K562 (cell line): ENCODE measurements around the gene EVX1. TPM values are rescaled to one million over a fixed set of nuclear protein-coding genes. Genes with fewer than 3 reads are reported as not detected.

Source experiments
- ATAC-seq: fragments of 200-7000 bp; cut with Tn5 transposase; 3 replicates; pipeline ENCODE4 v1.9.1; 2020; ENCODE audit warnings: moderate library complexity
- BruUV-seq: library from RNA; stranded (reverse); fragments of 400-500 nt; replicated peaks from 2 replicates; lab custom pipeline; 2021; lab: Mats Ljungman, UMichigan
- CTCF ChIA-PET: fragments of 300-600 bp; formaldehyde crosslinking; extraction: SDS; loops from one replicate; lab custom pipeline; 2021; ENCODE audit warnings: low intra/inter-chr PET ratio; lab: Yijun Ruan, JAX
- POLR2A ChIA-PET: fragments of 300-600, 350-650 bp; sonication (Branson Sonifier 250); formaldehyde crosslinking; extraction: SDS; loops from one replicate; lab custom pipeline; 2021; ENCODE audit warnings: antibody characterized with exemption, inconsistent platforms; lab: Yijun Ruan, JAX
- DNase-seq, 4 experiments: peaks; one replicate each; pipeline versions ENCODE4 v3.0.0 to v3.0.0-alpha.2; 2011 to 2018; ENCODE audit warnings: low spot score in 3 of 4, mixed read lengths in 3 of 4; ENCODE audit errors: extremely low read depth in 1 of 4
- FAIRE-seq: peaks from 2 replicates; lab custom pipeline; 2011; peaks lifted over from hg19 to GRCh38; lab: Jason Lieb, UNC
- H2AFZ ChIP-seq: 2 replicates; pipeline ENCODE4 v1.6.0; 2011; ENCODE audit warnings: low read depth, low read length, control low read depth, inconsistent platforms
- H3K27ac ChIP-seq: fragments of 200-600 bp; 3 replicates; pipeline ENCODE4 v1.8.0; 2011; ENCODE audit warnings: low read depth, mild to moderate bottlenecking, control low read depth, inconsistent platforms, low read length, moderate library complexity, mixed read lengths; ENCODE audit errors: extremely low read depth
- H3K27me3 ChIP-seq, 2 experiments: fragments of 300-600 bp in 1 of 2; 2 replicates in 1 of 2; 3 replicates in 1 of 2; pipeline versions ENCODE4 v1.6.0 to v1.8.0; 2011; ENCODE audit warnings: inconsistent platforms in 2 of 2, low read length in 2 of 2, mild to moderate bottlenecking in 1 of 2, mixed read lengths in 1 of 2, moderate library complexity in 1 of 2; ENCODE audit not compliant: control insufficient read depth in 2 of 2, insufficient read depth in 2 of 2
- H3K36me3 ChIP-seq: fragments of 300-600 bp; 3 replicates; pipeline ENCODE4 v1.8.0; 2011; ENCODE audit warnings: mild to moderate bottlenecking, low read length, inconsistent platforms; ENCODE audit not compliant: control insufficient read depth, insufficient read depth
- H3K4me1 ChIP-seq, 2 experiments: fragments of 200-600 bp in 1 of 2; replicated peaks in 1 of 2; 2 replicates in 1 of 2; 3 replicates in 1 of 2; pipeline versions ENCODE4 v1.5.1 to v1.8.0; 2011; ENCODE audit warnings: inconsistent platforms in 2 of 2, low read length in 2 of 2, mild to moderate bottlenecking in 1 of 2, mixed read lengths in 1 of 2, moderate library complexity in 1 of 2; ENCODE audit not compliant: control insufficient read depth in 2 of 2, insufficient read depth in 2 of 2
- H3K4me2 ChIP-seq: 2 replicates; pipeline ENCODE4 v1.6.1; 2011; ENCODE audit warnings: low read length, control low read depth, inconsistent platforms, mixed read lengths; ENCODE audit not compliant: insufficient read depth
- H3K4me3 ChIP-seq: fragments of 200-600 bp; sonication (generic), shearing (Covaris generic); 2 replicates; pipeline ENCODE4 v1.5.1; 2016; ENCODE audit warnings: control low read depth, inconsistent platforms
- H3K79me2 ChIP-seq: fragments of 200-600 bp; 3 replicates; pipeline ENCODE4 v1.8.0; 2011; ENCODE audit warnings: low read length, inconsistent platforms; ENCODE audit not compliant: control insufficient read depth, insufficient read depth
- H3K9ac ChIP-seq, 2 experiments: 2 replicates each; pipeline versions ENCODE4 v1.6.0 to v1.6.1; 2011; ENCODE audit warnings: low read depth in 2 of 2, low read length in 2 of 2, control low read depth in 1 of 2, inconsistent platforms in 1 of 2, mild to moderate bottlenecking in 1 of 2, mixed read lengths in 1 of 2; ENCODE audit not compliant: insufficient read depth in 1 of 2
- H3K9me1 ChIP-seq: one replicate; pipeline ENCODE4 v1.6.0; 2011; ENCODE audit warnings: inconsistent platforms, mild to moderate bottlenecking, low read length, moderate library complexity; ENCODE audit not compliant: control insufficient read depth, insufficient read depth
- H3K9me3 ChIP-seq: replicated peaks from 2 replicates; pipeline ENCODE4 v1.5.1; 2011; ENCODE audit warnings: low read depth, low read length, inconsistent platforms; ENCODE audit not compliant: control insufficient read depth, insufficient read depth
- H4K20me1 ChIP-seq: replicated peaks from 2 replicates; pipeline ENCODE4 v1.6.1; 2011; ENCODE audit warnings: low read length, inconsistent platforms, mixed read lengths; ENCODE audit not compliant: control insufficient read depth, insufficient read depth
- FOXA3 ChIP-seq, 2 experiments: fragments of 450-650 bp in 1 of 2; sonication (generic) in 1 of 2; formaldehyde crosslinking; IDR thresholded peaks in 1 of 2; conservative IDR thresholded peaks in 1 of 2; 2 replicates each; pipeline versions ENCODE4 v1.4.0 to v1.8.0; 2020 to 2022; ENCODE audit warnings: mild to moderate bottlenecking in 2 of 2, missing genetic modification reagents in 1 of 2
- HNRNPH1 ChIP-seq: fragments of 200-400 bp; formaldehyde crosslinking; optimal IDR thresholded peaks from 2 replicates; pipeline ENCODE3; 2017; ENCODE audit warnings: low read depth, mild to moderate bottlenecking, low read length, moderate library complexity
- JUN ChIP-seq, 2 experiments: sonication (generic) in 1 of 2; formaldehyde crosslinking in 1 of 2; IDR thresholded peaks; 2 replicates each; pipeline versions ENCODE4 v1.6.1 to v1.8.0; 2012 to 2022; ENCODE audit warnings: borderline replicate concordance in 2 of 2, mild to moderate bottlenecking in 2 of 2, improper control_type of control experiment in 1 of 2, low read depth in 1 of 2, low read length in 1 of 2, missing genetic modification reagents in 1 of 2
- PCBP1 ChIP-seq: fragments of 200-400 bp; formaldehyde crosslinking; IDR thresholded peaks from 2 replicates; pipeline ENCODE4 v1.6.1; 2018; ENCODE audit warnings: mild to moderate bottlenecking, low read depth, low read length; ENCODE audit not compliant: poor library complexity, severe bottlenecking
- PURB ChIP-seq: sonication (generic); formaldehyde crosslinking; IDR thresholded peaks from 2 replicates; pipeline ENCODE4 v1.9.0; 2021; ENCODE audit warnings: low read depth, mild to moderate bottlenecking, missing genetic modification reagents
- THAP7 ChIP-seq: fragments of 250-450 bp; sonication (Bioruptor Pico); IDR thresholded peaks from 2 replicates; pipeline ENCODE4 v1.5.0; 2021
- THRAP3 ChIP-seq: fragments of 450-650 bp; IDR thresholded peaks from 2 replicates; pipeline ENCODE4 v1.6.1; 2016; ENCODE audit warnings: mild to moderate bottlenecking, inconsistent platforms, borderline replicate concordance
- ZNF134 ChIP-seq: fragments of 250-450 bp; sonication (Bioruptor Pico); conservative IDR thresholded peaks from 2 replicates; pipeline ENCODE4 v1.4.0; 2020
- WGBS: fragments of 100-300 bp; shearing (Covaris generic); methylation state at CpG from one replicate; pipeline ENCODE4 v1.1.6; 2016; ENCODE audit warnings: low coverage, mixed read lengths; ENCODE audit not compliant: insufficient coverage; ENCODE audit errors: missing lambda C conversion rate; 5-methylcytosine and 5-hydroxymethylcytosine counted together
- in situ Hi-C: fragments of 300-500 bp; cut with MboI; formaldehyde crosslinking; loops from 4 replicates; pipeline ENCODE4 v1.15.0; 2018; ENCODE audit warnings: inconsistent platforms, mixed read lengths
- intact Hi-C: fragments of 100-400 bp; cut with micrococcal nuclease; formaldehyde crosslinking; loops from 2 replicates; pipeline ENCODE4 v1.14.2; 2022
- polyA plus RNA-seq, 8 experiments: library from polyadenylated mRNA; depleted of rRNA in 4 of 8; stranded (reverse) in 5 of 8; unstranded in 3 of 8; fragments of >200 nt; fragmentation: Nextera tagmentation in 2 of 8; fragmentation: Illumina TruSeq in 1 of 8; extraction: Ambion mirVana in 2 of 8; extraction: Trizol in 1 of 8; gene quantifications; 2 replicates each; pipeline versions ENCODE4 v1.2.1 to v1.2.3, GENCODE V29; 2011 to 2014; ENCODE audit warnings: inconsistent platforms in 1 of 8, missing spikeins in 1 of 8
- total RNA-seq, 7 experiments: library from RNA; depleted of rRNA in 6 of 7; stranded (reverse); fragments of >200 nt in 6 of 7; fragmentation: Illumina TruSeq in 2 of 7; extraction: Trizol in 2 of 7; gene quantifications; 2 replicates each; pipeline versions ENCODE4 v1.2.1 to v1.2.3, GENCODE V29; 2011 to 2021; ENCODE audit warnings: low replicate concordance in 1 of 7
- TF ChIP-seq, protein P1 (sequence below): fragments of 250-450 bp; sonication (Bioruptor Pico); IDR thresholded peaks from 2 replicates; pipeline ENCODE4 v1.4.0; 2020; ENCODE audit warnings: mild to moderate bottlenecking, moderate library complexity
- TF ChIP-seq, protein P2 (sequence below), 2 experiments: fragments of 450-650 bp; IDR thresholded peaks; 2 replicates each; pipeline ENCODE4 v1.6.1; 2018; ENCODE audit warnings: mild to moderate bottlenecking in 2 of 2, low read depth in 1 of 2; ENCODE audit not compliant: partially characterized antibody in 2 of 2
- TF ChIP-seq, protein P3 (sequence below), 2 experiments: fragments of 450-650 bp in 1 of 2; IDR thresholded peaks; 2 replicates each; pipeline ENCODE4 v1.6.1; 2011 to 2017; ENCODE audit warnings: low read depth in 2 of 2, antibody characterized with exemption in 1 of 2, borderline replicate concordance in 1 of 2, low read length in 1 of 2, mild to moderate bottlenecking in 1 of 2, mixed read lengths in 1 of 2; ENCODE audit not compliant: control insufficient read depth in 1 of 2

The EVX1 gene
- total and polyA plus RNA-seq, 9 of the 15 experiments (the other 6 are each of a cell fraction or from before 2014, with no cell fraction given): not detected

GRCh38 chr7:27283558-27283957 is 41.0 kb downstream of the EVX1 start:
- 5% methylated on average over 3 of the region's 3 CpGs for WGBS
- H3K27ac ChIP-seq: no peak overlapping the region
- intact Hi-C loops: loop anchor here (5.0 kb wide), 1 partner anchor 39 kb away; no protein-coding TSS in a partner anchor
- no peak overlapping the region for H3K9ac ChIP-seq
- no peaks in the 10 kb centered on the region for H3K9me1 ChIP-seq
- TF ChIP-seq HNRNPH1 (no peak), FOXA3 (CRISPR knock-in tag; conservative IDR thresholded peaks at IDR 0.05 in 1 of 2, IDR thresholded peaks at IDR 0.05 in 1 of 2) (no peak), THRAP3 (no peak), JUN (IDR thresholded peaks at IDR 0.05; ENCODE audit: borderline replicate concordance, low read depth, low read length) (no peak), JUN (CRISPR knock-in tag; IDR thresholded peaks at IDR 0.05; ENCODE audit: borderline replicate concordance) (no peak), PURB (CRISPR knock-in tag) (no peak), ZNF134 (CRISPR knock-in tag) (no peak), THAP7 (CRISPR knock-in tag) (no peak), PCBP1 (no peak)
- TF ChIP-seq, protein P1, sequence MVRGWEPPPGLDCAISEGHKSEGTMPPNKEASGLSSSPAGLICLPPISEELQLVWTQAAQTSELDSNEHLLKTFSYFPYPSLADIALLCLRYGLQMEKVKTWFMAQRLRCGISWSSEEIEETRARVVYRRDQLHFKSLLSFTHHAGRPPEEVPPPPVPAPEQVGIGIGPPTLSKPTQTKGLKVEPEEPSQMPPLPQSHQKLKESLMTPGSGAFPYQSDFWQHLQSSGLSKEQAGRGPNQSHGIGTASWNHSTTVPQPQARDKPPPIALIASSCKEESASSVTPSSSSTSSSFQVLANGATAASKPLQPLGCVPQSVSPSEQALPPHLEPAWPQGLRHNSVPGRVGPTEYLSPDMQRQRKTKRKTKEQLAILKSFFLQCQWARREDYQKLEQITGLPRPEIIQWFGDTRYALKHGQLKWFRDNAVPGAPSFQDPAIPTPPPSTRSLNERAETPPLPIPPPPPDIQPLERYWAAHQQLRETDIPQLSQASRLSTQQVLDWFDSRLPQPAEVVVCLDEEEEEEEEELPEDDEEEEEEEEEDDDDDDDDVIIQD (CRISPR knock-in tag): no peak
- TF ChIP-seq, protein P2, sequence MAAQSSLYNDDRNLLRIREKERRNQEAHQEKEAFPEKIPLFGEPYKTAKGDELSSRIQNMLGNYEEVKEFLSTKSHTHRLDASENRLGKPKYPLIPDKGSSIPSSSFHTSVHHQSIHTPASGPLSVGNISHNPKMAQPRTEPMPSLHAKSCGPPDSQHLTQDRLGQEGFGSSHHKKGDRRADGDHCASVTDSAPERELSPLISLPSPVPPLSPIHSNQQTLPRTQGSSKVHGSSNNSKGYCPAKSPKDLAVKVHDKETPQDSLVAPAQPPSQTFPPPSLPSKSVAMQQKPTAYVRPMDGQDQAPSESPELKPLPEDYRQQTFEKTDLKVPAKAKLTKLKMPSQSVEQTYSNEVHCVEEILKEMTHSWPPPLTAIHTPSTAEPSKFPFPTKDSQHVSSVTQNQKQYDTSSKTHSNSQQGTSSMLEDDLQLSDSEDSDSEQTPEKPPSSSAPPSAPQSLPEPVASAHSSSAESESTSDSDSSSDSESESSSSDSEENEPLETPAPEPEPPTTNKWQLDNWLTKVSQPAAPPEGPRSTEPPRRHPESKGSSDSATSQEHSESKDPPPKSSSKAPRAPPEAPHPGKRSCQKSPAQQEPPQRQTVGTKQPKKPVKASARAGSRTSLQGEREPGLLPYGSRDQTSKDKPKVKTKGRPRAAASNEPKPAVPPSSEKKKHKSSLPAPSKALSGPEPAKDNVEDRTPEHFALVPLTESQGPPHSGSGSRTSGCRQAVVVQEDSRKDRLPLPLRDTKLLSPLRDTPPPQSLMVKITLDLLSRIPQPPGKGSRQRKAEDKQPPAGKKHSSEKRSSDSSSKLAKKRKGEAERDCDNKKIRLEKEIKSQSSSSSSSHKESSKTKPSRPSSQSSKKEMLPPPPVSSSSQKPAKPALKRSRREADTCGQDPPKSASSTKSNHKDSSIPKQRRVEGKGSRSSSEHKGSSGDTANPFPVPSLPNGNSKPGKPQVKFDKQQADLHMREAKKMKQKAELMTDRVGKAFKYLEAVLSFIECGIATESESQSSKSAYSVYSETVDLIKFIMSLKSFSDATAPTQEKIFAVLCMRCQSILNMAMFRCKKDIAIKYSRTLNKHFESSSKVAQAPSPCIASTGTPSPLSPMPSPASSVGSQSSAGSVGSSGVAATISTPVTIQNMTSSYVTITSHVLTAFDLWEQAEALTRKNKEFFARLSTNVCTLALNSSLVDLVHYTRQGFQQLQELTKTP (IDR thresholded peaks at IDR 0.05; ENCODE audit: low read depth in 1 of 2, partially characterized antibody in 2 of 2): no peak
- TF ChIP-seq, protein P3, sequence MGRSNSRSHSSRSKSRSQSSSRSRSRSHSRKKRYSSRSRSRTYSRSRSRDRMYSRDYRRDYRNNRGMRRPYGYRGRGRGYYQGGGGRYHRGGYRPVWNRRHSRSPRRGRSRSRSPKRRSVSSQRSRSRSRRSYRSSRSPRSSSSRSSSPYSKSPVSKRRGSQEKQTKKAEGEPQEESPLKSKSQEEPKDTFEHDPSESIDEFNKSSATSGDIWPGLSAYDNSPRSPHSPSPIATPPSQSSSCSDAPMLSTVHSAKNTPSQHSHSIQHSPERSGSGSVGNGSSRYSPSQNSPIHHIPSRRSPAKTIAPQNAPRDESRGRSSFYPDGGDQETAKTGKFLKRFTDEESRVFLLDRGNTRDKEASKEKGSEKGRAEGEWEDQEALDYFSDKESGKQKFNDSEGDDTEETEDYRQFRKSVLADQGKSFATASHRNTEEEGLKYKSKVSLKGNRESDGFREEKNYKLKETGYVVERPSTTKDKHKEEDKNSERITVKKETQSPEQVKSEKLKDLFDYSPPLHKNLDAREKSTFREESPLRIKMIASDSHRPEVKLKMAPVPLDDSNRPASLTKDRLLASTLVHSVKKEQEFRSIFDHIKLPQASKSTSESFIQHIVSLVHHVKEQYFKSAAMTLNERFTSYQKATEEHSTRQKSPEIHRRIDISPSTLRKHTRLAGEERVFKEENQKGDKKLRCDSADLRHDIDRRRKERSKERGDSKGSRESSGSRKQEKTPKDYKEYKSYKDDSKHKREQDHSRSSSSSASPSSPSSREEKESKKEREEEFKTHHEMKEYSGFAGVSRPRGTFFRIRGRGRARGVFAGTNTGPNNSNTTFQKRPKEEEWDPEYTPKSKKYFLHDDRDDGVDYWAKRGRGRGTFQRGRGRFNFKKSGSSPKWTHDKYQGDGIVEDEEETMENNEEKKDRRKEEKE (IDR thresholded peaks at IDR 0.05; ENCODE audit: borderline replicate concordance in 1 of 2, control insufficient read depth in 1 of 2, low read depth in 2 of 2, low read length in 1 of 2): no peak
- no peak for ATAC-seq
- FAIRE-seq: no peak
- H3K4me3 ChIP-seq: no peak overlapping the region
- 0 out of 5 replicates have a peak, but pooled peaks cover 0 to 4% of the 10 kb centered on the region in 2 experiments for H3K27me3 ChIP-seq
- H3K36me3 ChIP-seq: no peaks in the 10 kb centered on the region
- no peak overlapping the region for H3K4me2 ChIP-seq
- in situ Hi-C loops: no loop called here
- BruUV-seq: no TSS peak
- POLR2A ChIA-PET: no interaction called here
- no peaks in the 10 kb centered on the region for H3K4me1 ChIP-seq
- H4K20me1 ChIP-seq: no peaks in the 10 kb centered on the region
- H3K79me2 ChIP-seq: no peaks in the 10 kb centered on the region
- no peak overlapping the region for H2AFZ ChIP-seq
- no peaks in the 10 kb centered on the region for H3K9me3 ChIP-seq
- no peak for DNase-seq
- CTCF ChIA-PET: no interaction called here
